IMR-90 (cell line): ENCODE data around the gene DNAJC5G. TPM values are rescaled to one million over a fixed set of nuclear protein-coding genes. Genes with fewer than 3 reads are reported as not detected.

ENCODE experiments used
- ATAC-seq: fragments of 200-7000 bp; cut with Tn5 transposase; 2 replicates; pipeline ENCODE4 v1.9.1; 2020; ENCODE audit warnings: low read depth, mild to moderate bottlenecking, moderate library complexity
- BruUV-seq: library from RNA; stranded (reverse); fragments of 400-500 nt; replicated peaks from 2 replicates; lab custom pipeline; 2021; lab: Mats Ljungman, UMichigan
- CTCF ChIA-PET: fragments of 300-600 bp; formaldehyde crosslinking; extraction: SDS; loops from one replicate; lab custom pipeline; 2021; ENCODE audit warnings: antibody characterized with exemption; lab: Yijun Ruan, JAX
- POLR2A ChIA-PET: fragments of 300-600 bp; sonication (Branson Sonifier 250); formaldehyde crosslinking; loops from one replicate; lab custom pipeline; 2022; ENCODE audit warnings: antibody characterized with exemption; ENCODE audit not compliant: unreplicated experiment; lab: Charles Lee
- DNase-seq: peaks from one replicate; pipeline ENCODE4 v3.0.0; 2013
- H2AFZ ChIP-seq: replicated peaks from 2 replicates; pipeline ENCODE3; 2013; ENCODE audit warnings: low read length, mild to moderate bottlenecking; ENCODE audit not compliant: poor library complexity
- H2AK5ac ChIP-seq: 2 replicates; pipeline ENCODE4 v1.6.1; 2013; ENCODE audit warnings: low read depth, low read length, inconsistent platforms
- H2AK9ac ChIP-seq: replicated peaks from 2 replicates; pipeline ENCODE3; 2013; ENCODE audit warnings: mild to moderate bottlenecking, low read depth, low read length, moderate library complexity; ENCODE audit not compliant: poor library complexity
- H2BK120ac ChIP-seq: 2 replicates; pipeline ENCODE4 v1.6.1; 2013; ENCODE audit warnings: low read depth, low read length, inconsistent platforms
- H2BK15ac ChIP-seq: 3 replicates; pipeline ENCODE4 v1.6.1; 2013; ENCODE audit warnings: low read depth, low read length, inconsistent platforms
- H2BK20ac ChIP-seq: 2 replicates; pipeline ENCODE4 v1.6.1; 2013; ENCODE audit warnings: low read depth, mild to moderate bottlenecking, inconsistent platforms, low read length, moderate library complexity
- H2BK5ac ChIP-seq: 2 replicates; pipeline ENCODE4 v1.6.1; 2013; ENCODE audit warnings: mild to moderate bottlenecking, low read depth, low read length, inconsistent platforms; ENCODE audit not compliant: poor library complexity, severe bottlenecking
- H3K14ac ChIP-seq: replicated peaks from 2 replicates; pipeline ENCODE4 v1.6.1; 2013; ENCODE audit warnings: low read depth, low read length, inconsistent platforms
- H3K18ac ChIP-seq: 2 replicates; pipeline ENCODE4 v1.6.1; 2013; ENCODE audit warnings: low read depth, low read length, control low read depth
- H3K23ac ChIP-seq: 2 replicates; pipeline ENCODE4 v1.6.1; 2013; ENCODE audit warnings: low read depth, low read length, inconsistent platforms
- H3K27ac ChIP-seq: 2 replicates; pipeline ENCODE4 v1.5.1; 2013; ENCODE audit warnings: mild to moderate bottlenecking, control low read depth, low read length; ENCODE audit not compliant: insufficient read depth
- H3K27me3 ChIP-seq: 2 replicates; pipeline ENCODE4 v1.6.1; 2013; ENCODE audit warnings: low read length; ENCODE audit not compliant: control insufficient read depth, insufficient read depth
- H3K36me3 ChIP-seq: 2 replicates; pipeline ENCODE4 v1.6.1; 2013; ENCODE audit warnings: low read length, mixed read lengths; ENCODE audit not compliant: control insufficient read depth, insufficient read depth
- H3K4ac ChIP-seq: 2 replicates; pipeline ENCODE4 v1.6.1; 2013; ENCODE audit warnings: low read depth, low read length, inconsistent platforms
- H3K4me1 ChIP-seq: 2 replicates; pipeline ENCODE4 v1.6.1; 2013; ENCODE audit warnings: low read length, mixed read lengths; ENCODE audit not compliant: control insufficient read depth, insufficient read depth
- H3K4me2 ChIP-seq: 2 replicates; pipeline ENCODE4 v1.6.1; 2013; ENCODE audit warnings: low read depth, mild to moderate bottlenecking, control low read depth, low read length, moderate library complexity
- H3K4me3 ChIP-seq: 2 replicates; pipeline ENCODE4 v1.5.1; 2013; ENCODE audit warnings: low read depth, mild to moderate bottlenecking, control low read depth, low read length, moderate library complexity; ENCODE audit not compliant: insufficient read depth
- H3K56ac ChIP-seq: 2 replicates; pipeline ENCODE4 v1.6.1; 2013; ENCODE audit warnings: low read length, inconsistent platforms; ENCODE audit not compliant: insufficient read depth; ENCODE audit errors: extremely low read depth
- H3K79me1 ChIP-seq, 2 experiments: 2 replicates each; pipeline ENCODE4 v1.6.1; 2013; ENCODE audit warnings: low read length in 2 of 2, inconsistent platforms in 1 of 2, low read depth in 1 of 2
- H3K9ac ChIP-seq: 2 replicates; pipeline ENCODE4 v1.6.1; 2013; ENCODE audit warnings: low read depth, low read length, control low read depth
- H3K9me1 ChIP-seq: 2 replicates; pipeline ENCODE4 v1.6.1; 2013; ENCODE audit warnings: low read length, inconsistent platforms; ENCODE audit not compliant: insufficient read depth
- H3K9me3 ChIP-seq: 2 replicates; pipeline ENCODE4 v1.6.1; 2013; ENCODE audit warnings: low read length; ENCODE audit not compliant: control insufficient read depth, insufficient read depth
- H4K20me1 ChIP-seq: 2 replicates; pipeline ENCODE4 v1.6.1; 2013; ENCODE audit warnings: low read length, inconsistent platforms; ENCODE audit not compliant: insufficient read depth
- H4K5ac ChIP-seq: 2 replicates; pipeline ENCODE4 v1.6.1; 2013; ENCODE audit warnings: mild to moderate bottlenecking, low read depth, low read length, control low read depth
- H4K8ac ChIP-seq, 2 experiments: 2 replicates each; pipeline ENCODE4 v1.6.1; 2013; ENCODE audit warnings: low read depth in 2 of 2, low read length in 2 of 2, control low read depth in 1 of 2, inconsistent platforms in 1 of 2
- H4K91ac ChIP-seq: 2 replicates; pipeline ENCODE4 v1.6.1; 2013; ENCODE audit warnings: low read depth, low read length, inconsistent platforms; ENCODE audit not compliant: insufficient read depth
- BHLHE40 ChIP-seq: fragments of 150-350 bp; IDR thresholded peaks from 2 replicates; pipeline ENCODE4 v1.6.1; 2016; ENCODE audit warnings: mild to moderate bottlenecking, low read depth, low read length
- CHD1 ChIP-seq: IDR thresholded peaks from 2 replicates; pipeline ENCODE4 v1.6.1; 2012; ENCODE audit warnings: low read depth, low read length, improper control_type of control experiment
- FOS ChIP-seq: fragments of 150-350 bp; IDR thresholded peaks from 2 replicates; pipeline ENCODE4 v1.6.1; 2016; ENCODE audit warnings: low read depth, low read length
- MAFK ChIP-seq: IDR thresholded peaks from 2 replicates; pipeline ENCODE4 v1.6.1; 2012; ENCODE audit warnings: low read depth, low read length, improper control_type of control experiment
- MAZ ChIP-seq: IDR thresholded peaks from 2 replicates; pipeline ENCODE4 v1.6.1; 2012; ENCODE audit warnings: low read depth, mild to moderate bottlenecking, low read length, improper control_type of control experiment, moderate library complexity, borderline replicate concordance
- MXI1 ChIP-seq: IDR thresholded peaks from 2 replicates; pipeline ENCODE4 v1.6.1; 2012; ENCODE audit warnings: low read depth, mild to moderate bottlenecking, low read length, moderate library complexity, borderline replicate concordance
- NFE2L2 ChIP-seq: fragments of 150-350 bp; IDR thresholded peaks from 2 replicates; pipeline ENCODE4 v1.6.1; 2016; ENCODE audit warnings: low read depth, mild to moderate bottlenecking, low read length
- POLR2A ChIP-seq: IDR thresholded peaks from 2 replicates; pipeline ENCODE4 v1.6.1; 2012; ENCODE audit warnings: mild to moderate bottlenecking, low read depth, low read length
- RAD21 ChIP-seq: IDR thresholded peaks from 2 replicates; pipeline ENCODE4 v1.6.1; 2012; ENCODE audit warnings: low read length, improper control_type of control experiment
- RCOR1 ChIP-seq: IDR thresholded peaks from 2 replicates; pipeline ENCODE4 v1.6.1; 2012; ENCODE audit warnings: mild to moderate bottlenecking, low read length, improper control_type of control experiment; ENCODE audit not compliant: insufficient replicate concordance
- RFX5 ChIP-seq: IDR thresholded peaks from 2 replicates; pipeline ENCODE4 v1.8.0; 2012; ENCODE audit warnings: low read depth, mild to moderate bottlenecking, low read length, moderate library complexity
- SMC3 ChIP-seq: fragments of 150-350 bp; IDR thresholded peaks from 2 replicates; pipeline ENCODE4 v1.6.1; 2016; ENCODE audit warnings: low read depth, mild to moderate bottlenecking, antibody characterized with exemption, low read length, moderate library complexity
- WGBS, 2 experiments: methylation state at CpG; one replicate each; pipeline versions ENCODE4 v1.1.5 to v1.1.7; 2013; ENCODE audit warnings: missing lambda C conversion rate in 2 of 2; ENCODE audit not compliant: insufficient read length in 1 of 2; ENCODE audit errors: extremely low coverage in 2 of 2; 5-methylcytosine and 5-hydroxymethylcytosine counted together
- dilution Hi-C: fragments of 300-500 bp; cut with HindIII; formaldehyde crosslinking; loops from one replicate; pipeline ENCODE4 v1.14.3; 2018; ENCODE audit warnings: low sequenced_read_pairs; ENCODE audit not compliant: unreplicated experiment
- in situ Hi-C: fragments of 300-500 bp; cut with MboI; formaldehyde crosslinking; loops from 3 replicates; pipeline ENCODE4 v1.14.3; 2019; ENCODE audit warnings: low sequenced_read_pairs, inconsistent platforms, mixed read lengths
- intact Hi-C: fragments of 100-400 bp; cut with micrococcal nuclease; formaldehyde crosslinking; loops from 2 replicates; pipeline ENCODE4 v1.10.0; 2022
- polyA plus RNA-seq, 3 experiments: library from polyadenylated mRNA; depleted of rRNA; stranded (reverse); fragments of >200 nt; gene quantifications; 2 replicates each; pipeline ENCODE4 v1.2.3, GENCODE V29; 2012; ENCODE audit warnings: low replicate concordance in 1 of 3
- total RNA-seq: library from RNA; depleted of rRNA; stranded (reverse); fragments of >200 nt; gene quantifications from 2 replicates; pipeline ENCODE4 v1.2.3, GENCODE V29; 2012
- TF ChIP-seq, protein P1 (sequence below): fragments of 150-350 bp; IDR thresholded peaks from 2 replicates; pipeline ENCODE4 v1.6.1; 2017; ENCODE audit warnings: mild to moderate bottlenecking, antibody characterized with exemption, low read length, low read depth
- TF ChIP-seq, protein P2 (sequence below): fragments of 150-350 bp; IDR thresholded peaks from 2 replicates; pipeline ENCODE4 v1.6.1; 2016; ENCODE audit warnings: low read depth, mild to moderate bottlenecking, low read length, moderate library complexity, borderline replicate concordance
- TF ChIP-seq, protein P3 (sequence below): conservative IDR thresholded peaks from 2 replicates; pipeline ENCODE4 v1.5.1; 2012; ENCODE audit warnings: mild to moderate bottlenecking, low read depth, low read length, improper control_type of control experiment

Gene DNAJC5G
- total and polyA plus RNA-seq, 2 of the 4 experiments (the other 2 are of a cell fraction), result not detected

DNA sequence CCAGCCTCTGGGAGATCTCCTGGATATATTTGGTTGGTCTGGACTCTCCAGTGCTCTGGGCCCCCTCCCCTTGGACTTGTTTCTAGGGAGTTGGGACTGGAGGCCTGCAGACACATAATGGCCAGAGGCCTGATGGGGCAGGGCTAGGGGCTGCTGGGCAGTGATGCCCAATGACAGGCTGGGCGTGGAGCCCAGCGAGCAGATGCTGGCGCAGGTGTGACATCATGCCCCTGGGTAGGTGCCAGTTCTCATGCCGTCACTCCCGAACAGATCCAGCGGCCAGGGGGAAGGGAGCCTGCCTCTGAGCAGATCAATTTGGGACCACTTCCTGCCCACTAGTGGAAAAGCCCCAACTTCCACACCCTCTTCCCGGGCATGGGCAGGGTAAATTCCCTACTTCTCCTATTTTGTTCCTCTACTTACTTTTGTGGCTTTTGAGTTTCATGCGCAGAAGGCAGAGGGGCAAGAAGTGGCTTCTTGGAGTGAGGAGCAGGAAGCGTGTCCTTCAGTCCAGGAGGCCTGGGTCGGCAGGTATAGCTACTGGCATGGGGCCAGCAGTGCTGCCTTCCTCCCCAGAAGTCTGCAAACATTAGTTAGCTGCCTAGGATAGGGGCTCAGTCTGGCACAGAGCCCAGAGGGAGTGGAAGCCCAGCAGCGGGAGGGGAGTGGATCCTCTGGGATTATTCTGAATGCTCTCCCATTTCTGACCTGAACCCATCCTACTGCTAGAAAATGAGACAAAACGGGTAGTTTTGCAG is 41.6 kb downstream of the DNAJC5G start:
- in situ Hi-C loops, result no loop called here

More for the DNA sequence above, 41.6 kb downstream of the DNAJC5G start:
- DNase-seq (no peak), ATAC-seq (no peak)
- Histone ChIP-seq H3K9me1 (peaks cover 7% of the 10 kb centered on the region; the same call in 1 of the 2 replicates), H3K9me3 (no peaks in the 10 kb centered on the region), H3K4me1 (peaks cover 7% of the 10 kb centered on the region), H4K91ac (no peak overlapping the region), H2BK20ac (no peak overlapping the region), H3K4ac (no peak overlapping the region), H4K20me1 (no peaks in the 10 kb centered on the region), H2BK15ac (no peak overlapping the region), H3K56ac (no peak overlapping the region), H4K5ac (no peak overlapping the region), H3K4me3 (no peak overlapping the region), H3K23ac (no peak overlapping the region), H3K14ac (no peak overlapping the region), H3K18ac (no peak overlapping the region), H3K27ac (no peak overlapping the region), H2AFZ (no peak overlapping the region), H3K9ac (no peak overlapping the region), H2AK9ac (no peak overlapping the region), H4K8ac (no peak overlapping the region), H3K36me3 (peaks cover 11% of the 10 kb centered on the region), H3K4me2 (no peak overlapping the region), H3K79me1 (peaks cover 7 to 29% of the 10 kb centered on the region in 2 experiments), H2BK120ac (no peak overlapping the region), H2AK5ac (no peak overlapping the region), H2BK5ac (no peak overlapping the region), H3K27me3 (no peaks in the 10 kb centered on the region)
- TF ChIP-seq FOS (no peak), SMC3 (no peak), RCOR1 (no peak), POLR2A (no peak), CHD1 (no peak), RFX5 (no peak), RAD21 (no peak), MXI1 (no peak), MAZ (no peak), NFE2L2 (no peak), BHLHE40 (no peak), MAFK (no peak)
- TF ChIP-seq, protein P1, sequence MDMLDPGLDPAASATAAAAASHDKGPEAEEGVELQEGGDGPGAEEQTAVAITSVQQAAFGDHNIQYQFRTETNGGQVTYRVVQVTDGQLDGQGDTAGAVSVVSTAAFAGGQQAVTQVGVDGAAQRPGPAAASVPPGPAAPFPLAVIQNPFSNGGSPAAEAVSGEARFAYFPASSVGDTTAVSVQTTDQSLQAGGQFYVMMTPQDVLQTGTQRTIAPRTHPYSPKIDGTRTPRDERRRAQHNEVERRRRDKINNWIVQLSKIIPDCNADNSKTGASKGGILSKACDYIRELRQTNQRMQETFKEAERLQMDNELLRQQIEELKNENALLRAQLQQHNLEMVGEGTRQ, result no peak
- TF ChIP-seq, protein P2, sequence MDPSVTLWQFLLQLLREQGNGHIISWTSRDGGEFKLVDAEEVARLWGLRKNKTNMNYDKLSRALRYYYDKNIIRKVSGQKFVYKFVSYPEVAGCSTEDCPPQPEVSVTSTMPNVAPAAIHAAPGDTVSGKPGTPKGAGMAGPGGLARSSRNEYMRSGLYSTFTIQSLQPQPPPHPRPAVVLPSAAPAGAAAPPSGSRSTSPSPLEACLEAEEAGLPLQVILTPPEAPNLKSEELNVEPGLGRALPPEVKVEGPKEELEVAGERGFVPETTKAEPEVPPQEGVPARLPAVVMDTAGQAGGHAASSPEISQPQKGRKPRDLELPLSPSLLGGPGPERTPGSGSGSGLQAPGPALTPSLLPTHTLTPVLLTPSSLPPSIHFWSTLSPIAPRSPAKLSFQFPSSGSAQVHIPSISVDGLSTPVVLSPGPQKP, result no peak
- TF ChIP-seq, protein P3, sequence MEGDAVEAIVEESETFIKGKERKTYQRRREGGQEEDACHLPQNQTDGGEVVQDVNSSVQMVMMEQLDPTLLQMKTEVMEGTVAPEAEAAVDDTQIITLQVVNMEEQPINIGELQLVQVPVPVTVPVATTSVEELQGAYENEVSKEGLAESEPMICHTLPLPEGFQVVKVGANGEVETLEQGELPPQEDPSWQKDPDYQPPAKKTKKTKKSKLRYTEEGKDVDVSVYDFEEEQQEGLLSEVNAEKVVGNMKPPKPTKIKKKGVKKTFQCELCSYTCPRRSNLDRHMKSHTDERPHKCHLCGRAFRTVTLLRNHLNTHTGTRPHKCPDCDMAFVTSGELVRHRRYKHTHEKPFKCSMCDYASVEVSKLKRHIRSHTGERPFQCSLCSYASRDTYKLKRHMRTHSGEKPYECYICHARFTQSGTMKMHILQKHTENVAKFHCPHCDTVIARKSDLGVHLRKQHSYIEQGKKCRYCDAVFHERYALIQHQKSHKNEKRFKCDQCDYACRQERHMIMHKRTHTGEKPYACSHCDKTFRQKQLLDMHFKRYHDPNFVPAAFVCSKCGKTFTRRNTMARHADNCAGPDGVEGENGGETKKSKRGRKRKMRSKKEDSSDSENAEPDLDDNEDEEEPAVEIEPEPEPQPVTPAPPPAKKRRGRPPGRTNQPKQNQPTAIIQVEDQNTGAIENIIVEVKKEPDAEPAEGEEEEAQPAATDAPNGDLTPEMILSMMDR, result no peak
- dilution Hi-C loops (no loop called here), intact Hi-C loops (no loop called here)
- ChIA-PET POLR2A (no interaction called here), CTCF (no interaction called here)
- no TSS peak for BruUV-seq
- WGBS, 2 experiments, result 91% methylated on average over 6 of the region's 12 CpGs; no CpG with 5 or more reads in 1 of the 2 experiments
